HG02885 (cell line): ENCODE data around the gene CASK.
"Not testable (repeated sequence)": the region's sequence is repeated elsewhere in the genome, so short reads cannot be mapped to it uniquely, and the experiment has no call there.

Experiments used
- ATAC-seq: cut with Tn5 transposase; IDR thresholded peaks from one replicate; pipeline ENCODE4 v1.9.1; 2021; ENCODE audit warnings: mild to moderate bottlenecking; ENCODE audit not compliant: unreplicated experiment, poor library complexity

The CASK gene

DNA sequence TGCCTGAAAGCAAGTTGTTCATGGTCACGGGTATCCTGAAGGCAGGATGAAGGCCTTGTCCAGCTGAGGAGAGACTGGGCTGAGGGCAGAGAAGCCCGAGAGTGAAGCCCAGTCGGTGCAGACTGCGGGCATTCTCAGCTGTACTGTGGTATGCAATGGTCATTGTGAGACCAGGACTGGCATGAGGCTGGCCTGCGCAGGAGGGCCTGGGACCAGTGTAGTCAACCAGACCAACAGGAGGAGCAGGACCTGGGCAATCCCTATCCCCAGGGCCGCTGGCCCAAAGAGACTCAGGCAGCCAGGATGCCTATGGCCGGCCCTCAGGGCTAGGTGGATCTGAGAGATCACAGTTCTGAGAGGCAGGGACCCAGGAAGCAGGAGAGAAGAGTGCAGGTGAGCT lies 394.6 kb downstream of the CASK start:
- ATAC-seq = no peak

DNA sequence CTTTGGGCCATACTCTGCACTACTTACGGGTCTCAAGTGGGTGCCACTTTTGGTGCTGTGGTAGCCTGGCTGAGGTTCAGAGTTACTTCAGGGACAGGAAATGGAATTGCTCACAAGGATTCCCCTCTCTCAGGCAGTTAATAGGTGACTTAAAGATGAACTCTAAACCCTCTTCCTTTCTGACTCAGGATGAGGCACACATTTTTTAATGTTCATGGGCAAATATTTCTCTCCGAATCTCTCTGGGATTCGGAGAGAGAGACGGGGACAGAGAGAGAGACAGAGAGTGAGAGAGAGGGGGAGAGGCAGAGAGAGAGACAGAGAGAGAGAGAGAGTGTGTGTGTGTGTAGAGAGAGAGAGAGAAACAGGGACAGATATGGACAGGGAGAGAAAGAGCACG lies 396.4 kb downstream of the CASK start:
- no peak for ATAC-seq

DNA sequence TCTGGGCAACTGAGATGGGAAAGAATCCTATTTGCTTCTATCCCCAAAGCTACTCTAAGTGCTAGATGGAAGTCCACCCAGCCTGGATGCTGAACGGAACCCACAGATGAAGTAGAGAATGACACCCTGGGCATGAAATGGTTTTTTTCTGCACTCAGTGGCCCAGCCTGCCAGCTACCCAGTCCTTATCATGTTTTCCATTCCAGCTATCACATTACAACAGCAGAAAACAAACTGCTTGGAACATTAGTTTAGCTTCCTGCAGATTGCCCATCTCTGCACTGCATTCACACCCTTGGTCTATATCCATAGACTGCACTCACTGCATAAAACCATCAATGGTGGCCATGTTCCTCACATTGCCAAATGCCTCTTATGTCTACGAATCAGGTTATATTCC lies 397.1 kb downstream of the CASK start:
- ATAC-seq = no peak

DNA sequence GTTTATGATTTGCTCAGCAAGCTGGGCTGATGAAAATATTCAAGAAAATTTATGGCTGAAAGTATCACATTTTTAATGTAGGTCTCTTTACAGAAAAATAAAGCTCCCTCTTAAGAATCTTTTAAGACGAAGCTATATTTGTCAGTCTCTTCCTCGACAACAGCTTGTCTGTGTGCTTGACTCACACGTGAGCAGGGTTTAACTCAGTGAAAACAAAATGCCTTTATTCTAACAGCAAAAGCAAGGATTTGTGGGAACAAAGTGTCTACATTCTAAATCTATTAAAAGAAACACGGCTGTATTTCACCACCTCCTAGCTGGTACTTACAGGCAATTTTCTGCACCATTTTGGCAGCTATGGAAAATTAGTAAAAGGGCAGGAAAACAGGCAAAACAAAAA lies 400.7 kb downstream of the CASK start:
- ATAC-seq = no peak

DNA sequence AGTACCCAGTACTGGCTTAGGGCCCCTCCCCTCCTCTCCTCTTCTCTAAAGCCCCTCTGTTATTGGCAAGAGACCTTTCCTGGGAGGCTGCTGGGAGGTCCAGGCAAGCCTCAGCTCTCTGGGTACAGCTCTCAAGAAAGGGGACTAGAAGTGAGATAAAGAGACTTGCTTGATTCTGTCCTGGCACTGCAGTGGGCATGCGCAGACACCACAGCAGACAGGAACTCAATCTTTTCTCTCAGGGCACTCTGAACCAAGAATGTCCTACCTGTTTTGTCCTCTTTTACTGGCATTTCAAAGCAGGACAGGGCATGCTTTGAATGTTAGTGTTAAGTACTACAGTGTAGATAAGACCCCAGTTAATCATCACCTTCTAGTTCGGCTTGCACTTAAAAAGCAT lies 401.3 kb downstream of the CASK start:
- no peak for ATAC-seq

DNA sequence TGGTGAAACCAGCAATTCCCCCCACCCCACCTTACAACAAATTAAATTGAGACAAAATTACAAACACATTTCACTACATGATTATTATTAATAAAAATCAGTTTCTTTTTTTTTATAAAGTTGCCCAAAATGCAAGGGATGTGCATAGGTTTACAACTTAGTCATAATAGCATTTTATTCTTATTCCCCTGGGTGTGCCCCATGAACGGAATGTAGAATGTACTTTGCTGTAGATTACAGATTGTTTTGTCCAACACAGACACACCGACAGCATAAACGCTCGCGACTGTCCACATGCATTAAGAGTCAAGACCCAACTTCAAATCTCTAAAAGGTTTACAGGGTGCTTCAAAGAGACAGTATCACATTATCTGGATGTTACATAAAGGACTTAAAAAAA lies 403.9 kb downstream of the CASK start:
- ATAC-seq = no peak

DNA sequence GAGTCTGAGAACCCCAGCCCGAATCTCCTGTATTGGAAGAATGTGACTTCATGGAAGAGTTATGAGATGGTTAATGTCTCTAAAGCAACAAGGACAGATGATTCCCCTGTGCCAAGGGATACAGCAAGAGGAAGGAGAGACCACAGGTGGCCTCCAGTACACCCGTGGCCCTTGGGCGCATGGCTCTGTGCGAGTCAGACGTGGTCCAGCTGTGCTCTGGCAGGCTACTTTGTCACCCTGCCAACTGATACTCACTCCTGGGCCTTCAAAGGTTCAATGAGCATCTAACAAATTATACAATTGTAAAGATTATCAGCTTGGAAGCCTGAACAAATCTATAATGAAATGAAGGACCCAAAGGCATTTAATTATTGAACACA lies 404.5 kb downstream of the CASK start:
- no peak for ATAC-seq

DNA sequence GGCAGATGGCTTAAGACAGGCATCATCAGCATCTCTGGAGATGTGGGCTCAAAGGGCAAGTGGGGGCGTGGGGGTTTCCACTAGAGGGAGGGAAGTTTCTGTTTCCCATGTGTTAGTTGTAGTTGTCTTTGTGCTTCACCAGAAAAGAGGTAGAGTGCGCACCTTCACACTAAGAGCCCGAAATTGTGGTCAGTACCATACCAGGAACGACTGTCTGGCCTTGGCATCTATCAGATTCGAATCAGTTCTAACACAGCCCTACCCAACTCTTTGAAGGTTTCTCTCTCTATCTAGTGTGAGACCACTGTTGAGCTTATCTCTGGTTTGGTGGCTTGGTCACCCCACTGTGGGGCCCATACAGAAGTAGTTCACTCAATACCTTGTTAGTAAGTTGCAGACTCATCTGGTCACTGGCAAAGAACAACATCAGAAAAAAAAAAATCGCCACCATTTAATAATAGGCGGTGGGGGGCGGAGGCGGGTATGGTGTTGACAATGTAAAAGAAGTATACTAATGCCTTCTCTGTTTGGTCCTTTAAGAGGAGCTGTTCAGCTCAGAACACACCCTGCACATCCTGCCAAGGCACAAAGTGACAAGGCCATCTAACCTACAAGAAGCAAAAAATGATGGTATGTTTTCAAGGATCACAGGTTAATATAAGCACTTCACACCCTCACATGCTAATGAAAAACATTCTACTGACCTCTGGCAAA lies 405.1 kb downstream of the CASK start:
- no peak for ATAC-seq

DNA sequence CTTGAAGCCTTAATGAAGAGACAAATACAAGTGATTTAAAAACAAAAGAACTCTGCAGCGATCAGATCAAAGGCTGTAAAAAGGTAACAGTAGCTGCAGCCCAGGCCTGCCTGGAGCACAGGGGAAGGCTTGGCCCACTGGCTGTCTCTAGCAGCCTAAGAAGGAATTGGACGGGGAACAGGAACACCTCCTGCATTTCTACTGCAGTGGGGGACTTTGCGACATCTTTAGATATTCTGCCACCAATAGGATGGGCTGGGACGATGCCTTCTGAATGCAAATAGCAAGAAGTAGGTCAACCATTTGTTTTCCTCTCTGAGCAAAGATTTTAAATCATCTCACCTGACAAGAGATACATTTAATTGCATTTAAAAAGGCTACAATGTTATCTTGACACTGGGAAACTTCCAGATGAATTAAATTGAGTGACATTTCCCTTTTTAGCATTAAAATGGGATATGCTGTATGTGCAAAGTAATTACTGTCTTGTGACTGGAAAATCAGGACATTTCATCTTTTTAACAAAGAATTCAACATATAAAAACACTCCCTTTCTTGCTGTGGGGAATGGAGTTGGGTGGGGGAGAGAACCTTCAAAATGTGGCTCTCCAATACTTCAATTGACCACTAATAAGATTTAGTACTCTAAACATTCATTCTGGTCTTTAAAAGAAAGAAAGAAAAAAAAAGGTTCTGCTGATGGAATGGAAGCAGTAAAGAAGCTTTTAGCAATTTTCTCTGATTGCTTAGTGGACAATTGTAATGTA lies 406.2 kb downstream of the CASK start:
- ATAC-seq = no peak

DNA sequence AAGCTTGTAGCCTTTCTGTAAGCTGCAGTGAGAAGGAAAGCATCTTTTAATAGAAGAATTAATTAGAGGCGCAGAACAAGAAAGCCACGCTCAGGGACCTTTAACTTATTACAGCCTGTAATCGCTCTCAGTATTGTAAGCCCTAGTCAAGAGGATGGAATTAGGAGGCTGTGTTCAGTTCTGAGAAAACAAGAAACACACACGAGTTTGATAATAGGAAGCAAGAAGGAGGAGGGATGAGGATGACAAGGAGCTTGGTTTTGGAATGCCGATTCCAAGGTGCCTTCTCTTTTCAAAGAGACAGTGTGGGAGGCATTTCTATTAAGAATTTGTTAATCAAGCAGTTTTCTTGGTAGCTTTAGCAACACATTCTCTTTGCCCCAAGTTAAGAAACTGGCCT lies 406.9 kb downstream of the CASK start:
- no peak for ATAC-seq

DNA sequence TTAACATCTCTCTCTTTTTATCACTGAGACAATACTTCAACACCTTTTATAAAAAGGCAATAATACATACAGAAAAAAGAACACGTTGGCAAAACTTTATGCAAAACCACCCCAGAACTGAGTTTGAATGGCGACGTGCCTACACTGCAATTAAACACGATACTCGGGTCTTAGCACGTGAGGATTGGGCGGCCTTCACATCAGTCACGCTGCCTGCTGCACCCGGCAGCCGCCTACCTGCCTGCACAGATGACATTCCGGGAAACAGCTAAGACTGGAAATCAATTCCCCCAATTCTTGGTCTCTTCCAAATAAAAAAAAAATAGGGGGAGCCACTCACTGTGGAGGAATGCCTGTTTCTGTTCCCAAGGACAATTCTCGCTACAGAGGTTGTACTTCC lies 408.0 kb downstream of the CASK start:
- ATAC-seq = no peak

DNA sequence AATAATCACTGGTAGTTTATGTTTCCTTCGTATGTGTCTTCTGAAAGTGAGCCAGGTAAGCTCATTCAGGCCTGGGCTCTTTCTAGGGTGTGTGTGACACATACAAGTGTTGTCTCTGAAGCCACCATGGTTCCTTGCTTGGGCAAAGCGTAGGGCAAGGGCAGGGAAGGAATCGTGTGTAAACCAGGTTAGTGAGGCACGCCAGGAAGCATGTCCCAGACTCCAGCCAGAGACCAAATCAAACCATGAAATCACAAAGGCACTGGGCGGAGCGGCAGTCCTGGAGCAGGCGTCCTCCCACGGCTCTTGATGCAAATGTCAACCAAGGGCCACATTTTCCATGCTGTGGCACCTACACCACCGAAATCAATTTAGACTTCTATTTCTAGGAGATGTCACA lies 409.2 kb downstream of the CASK start:
- ATAC-seq = no peak

DNA sequence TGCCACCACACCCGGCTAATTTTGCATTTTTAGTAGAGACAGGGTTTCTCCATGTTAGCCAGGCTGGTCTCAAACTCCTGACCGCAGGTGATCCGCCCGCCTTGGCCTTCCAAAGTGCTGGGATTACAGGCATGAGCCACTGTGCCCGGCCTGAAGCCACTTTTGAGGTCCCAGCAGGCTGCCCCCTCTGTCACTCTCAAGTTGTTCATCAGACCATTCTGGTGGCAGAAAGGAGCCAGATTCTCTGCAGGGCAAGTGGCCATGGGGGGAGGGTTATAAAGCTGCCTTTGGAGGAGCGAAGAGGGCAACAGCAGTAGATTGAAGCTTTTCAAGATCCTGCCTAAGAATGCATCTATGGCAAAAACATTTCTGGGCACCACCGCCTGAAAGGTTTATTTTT lies 410.5 kb downstream of the CASK start:
- not testable (repeated sequence) for ATAC-seq

DNA sequence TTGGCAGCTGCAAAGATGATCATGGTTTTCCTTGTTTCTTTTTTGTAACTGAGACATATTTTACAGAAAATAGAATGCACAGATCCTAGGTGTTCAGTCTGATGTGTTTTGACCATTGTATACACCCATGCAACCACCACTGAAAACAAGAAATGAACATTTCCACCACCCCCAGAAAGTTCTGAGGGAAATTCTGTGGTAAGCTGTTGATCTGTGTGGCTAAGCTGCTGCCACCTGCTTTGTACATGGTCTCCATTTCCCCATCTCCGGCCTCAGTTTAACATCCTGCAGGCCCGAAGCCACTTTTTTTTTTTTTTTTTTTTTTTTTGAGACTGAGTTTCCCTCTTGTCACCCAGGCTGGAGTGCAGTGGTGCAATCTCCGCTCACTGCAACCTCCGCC lies 411.0 kb downstream of the CASK start:
- ATAC-seq = peak; percentile 99

DNA sequence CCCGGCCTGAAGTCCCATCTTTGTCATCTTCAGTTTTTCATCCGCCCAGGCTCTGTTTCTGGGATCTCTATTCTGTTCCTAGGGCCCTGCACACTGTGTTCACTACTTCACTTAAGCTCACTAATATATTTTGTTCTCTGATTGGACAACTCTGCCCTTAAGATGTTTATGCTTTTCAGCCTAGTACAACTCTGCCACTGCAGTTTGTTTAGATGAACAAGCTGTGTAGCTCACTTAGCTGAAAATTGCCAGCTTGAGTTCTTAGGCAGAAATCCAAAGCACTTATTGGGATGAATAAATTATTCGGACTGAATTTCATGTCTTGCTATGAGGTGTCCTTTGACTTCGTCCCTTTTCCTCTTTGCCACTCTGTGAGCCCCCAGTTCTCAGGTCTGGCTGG lies 415.4 kb downstream of the CASK start:
- ATAC-seq = no peak

DNA sequence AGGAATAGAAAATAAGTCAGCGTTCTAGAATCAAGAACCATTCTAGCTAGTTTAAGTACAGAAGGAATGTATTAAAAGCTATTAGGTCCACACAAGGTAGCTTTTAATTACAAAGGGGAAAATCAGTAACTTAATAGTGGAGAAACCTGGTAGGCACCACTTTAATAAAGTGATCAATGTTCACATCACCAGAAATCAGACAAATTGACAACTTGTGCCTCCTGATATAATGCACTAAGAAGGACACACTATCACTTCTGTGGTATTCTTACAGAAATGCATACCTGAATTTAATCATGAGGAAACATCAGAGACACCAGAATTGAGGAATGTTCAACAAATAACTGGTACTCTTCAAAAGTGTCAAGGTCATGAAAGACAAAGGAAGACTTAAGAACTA lies 421.4 kb downstream of the CASK start:
- no peak for ATAC-seq

DNA sequence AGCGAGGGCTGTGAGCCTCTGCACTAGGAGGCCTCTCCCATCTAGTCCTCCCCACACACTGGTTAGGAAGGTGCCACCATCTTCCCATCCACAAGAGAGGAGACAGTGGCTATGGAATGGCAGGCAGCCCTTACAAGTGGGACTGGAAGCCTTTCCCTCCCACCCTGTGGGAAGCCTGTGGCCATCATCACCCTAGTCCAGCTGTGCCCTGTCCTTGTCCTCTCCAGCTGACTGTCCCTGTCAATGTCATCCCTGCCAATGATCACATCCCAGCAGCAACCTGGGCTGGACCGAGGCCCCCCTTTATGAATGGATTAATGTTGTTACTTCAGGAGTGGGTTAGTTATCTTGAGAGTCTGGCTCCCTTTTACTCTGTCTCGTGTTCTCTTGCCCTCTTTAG lies 423.4 kb downstream of the CASK start:
- no peak for ATAC-seq

DNA sequence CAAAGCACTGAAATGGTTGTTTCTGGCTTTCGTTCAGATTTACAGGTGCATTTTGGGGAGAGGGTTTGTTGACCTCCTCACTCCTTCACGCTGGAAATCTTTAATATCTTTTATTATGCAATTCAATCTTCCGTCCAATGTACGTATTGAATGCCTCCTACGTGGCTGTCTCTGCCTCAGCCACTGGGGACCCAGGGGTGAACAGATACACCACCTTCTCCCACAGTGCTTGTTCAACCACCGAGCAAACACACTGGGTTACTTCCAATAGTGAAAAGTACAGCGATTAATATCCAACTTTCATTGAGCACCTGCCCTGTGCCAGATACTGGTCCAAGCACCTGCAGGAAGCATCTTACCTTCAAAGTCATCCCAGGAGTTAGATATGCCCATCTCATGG lies 424.2 kb downstream of the CASK start:
- ATAC-seq = no peak

DNA sequence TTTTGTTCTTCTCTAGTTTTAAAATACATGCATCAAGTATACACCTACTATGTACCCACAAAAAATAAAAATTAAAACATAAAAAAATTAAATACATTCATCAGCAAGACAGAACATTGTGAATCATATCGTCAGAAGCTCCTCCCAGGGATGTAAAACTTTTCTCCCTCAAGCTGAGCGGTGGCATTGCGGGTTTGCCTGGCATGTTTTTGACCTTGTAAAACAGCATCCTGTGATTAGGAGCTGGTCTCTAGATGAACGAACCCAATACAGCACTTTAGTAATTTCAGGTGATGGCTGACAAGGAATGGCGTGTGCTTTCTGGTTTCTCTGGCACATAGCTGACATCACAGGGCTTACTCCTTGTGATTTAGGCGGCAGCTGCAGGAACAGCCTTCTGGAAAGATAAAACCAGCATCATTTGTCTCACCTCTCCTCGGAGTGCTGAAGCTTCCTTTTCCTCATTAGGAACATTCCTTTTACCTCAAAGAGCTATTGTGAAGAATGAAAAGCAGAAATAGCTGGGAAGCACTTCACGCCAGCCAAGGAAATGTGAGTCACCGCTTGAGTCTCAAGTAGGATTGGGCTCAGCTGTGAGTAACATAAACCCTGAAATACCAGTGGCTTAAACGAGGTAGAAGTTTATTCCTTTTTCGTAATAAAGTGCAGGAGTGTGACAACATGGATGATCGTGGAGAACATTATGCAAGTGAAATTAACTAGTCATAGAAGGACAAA lies 431.9 kb downstream of the CASK start:
- no peak for ATAC-seq

DNA sequence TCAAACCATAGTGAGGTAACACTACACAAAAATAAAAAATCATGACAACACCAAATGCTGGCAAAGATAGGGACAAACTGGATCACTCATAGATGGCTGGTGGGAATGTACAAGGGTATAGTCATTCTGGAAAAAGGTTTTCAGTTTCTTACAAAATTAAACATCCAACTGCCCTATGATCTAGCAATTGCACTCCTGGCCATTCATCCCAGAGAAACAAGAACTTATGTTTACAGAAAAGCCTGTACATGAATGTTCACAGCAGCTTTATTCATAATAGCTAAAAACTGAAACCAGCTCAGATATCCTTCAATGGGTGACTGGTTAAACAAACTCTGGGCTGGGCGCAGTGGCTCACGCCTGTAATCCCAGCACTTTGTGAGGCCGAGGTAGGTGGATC lies 432.9 kb downstream of the CASK start:
- ATAC-seq = no peak

DNA sequence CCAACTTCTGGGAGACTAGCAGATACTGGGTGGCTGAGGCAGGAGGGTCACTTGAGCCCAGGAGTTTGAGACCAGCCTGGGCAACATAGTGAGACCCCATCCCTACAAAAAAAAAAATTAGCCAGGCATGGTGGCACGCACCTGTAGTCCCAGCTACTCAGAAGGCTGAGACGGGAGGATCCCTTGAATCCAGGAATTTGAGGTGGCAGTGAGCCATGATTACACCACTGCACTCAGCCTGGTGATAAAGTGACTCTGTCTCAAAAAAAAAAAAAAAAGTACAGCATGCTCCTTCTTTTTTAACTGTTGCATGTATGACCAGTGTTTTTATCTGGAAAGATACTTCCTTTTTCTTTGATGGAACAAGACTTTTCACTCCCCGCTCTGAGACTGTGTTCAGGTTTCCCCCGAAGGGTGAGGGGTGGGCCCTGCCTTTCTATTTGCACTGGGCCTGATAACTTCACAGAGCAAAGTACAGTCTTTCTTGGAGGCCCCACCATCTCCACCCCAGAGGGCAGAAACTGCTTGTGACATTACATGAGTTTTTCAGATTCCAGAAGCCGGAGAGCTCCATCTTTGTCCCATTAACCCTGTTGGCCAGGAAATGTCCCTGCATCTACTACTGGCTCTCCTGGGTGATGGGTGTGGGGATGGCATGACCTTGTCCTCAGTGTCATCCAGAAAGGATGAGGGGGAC lies 441.1 kb downstream of the CASK start:
- no peak for ATAC-seq
